Activated T-cell treated with anti-CD3 and anti-CD28 coated beads, Interleukin-2, amount 50 U/mL, for 24 hours (primary cell): ENCODE data around the gene KNOP1.

Experiments
- DNase-seq: peaks from one replicate; pipeline ENCODE4 v3.0.0-alpha.2; 2020
- H3K27ac Mint-ChIP-seq: 2 replicates; pipeline ENCODE4 v1.8.0; 2020; ENCODE audit warnings: mild to moderate bottlenecking, mixed read lengths
- H3K27me3 Mint-ChIP-seq: 2 replicates; pipeline ENCODE4 v1.8.0; 2020; ENCODE audit warnings: mixed read lengths
- H3K36me3 Mint-ChIP-seq: 2 replicates; pipeline ENCODE4 v1.8.0; 2020; ENCODE audit warnings: low read depth, mixed read lengths
- H3K4me1 Mint-ChIP-seq: 2 replicates; pipeline ENCODE4 v1.8.0; 2020; ENCODE audit warnings: low read depth, mixed read lengths
- H3K4me3 Mint-ChIP-seq: 2 replicates; pipeline ENCODE4 v1.8.0; 2020; ENCODE audit warnings: mild to moderate bottlenecking, moderate library complexity, mixed read lengths
- H3K9me3 Mint-ChIP-seq: 2 replicates; pipeline ENCODE4 v1.8.0; 2020; ENCODE audit warnings: mixed read lengths

The KNOP1 gene

DNA sequence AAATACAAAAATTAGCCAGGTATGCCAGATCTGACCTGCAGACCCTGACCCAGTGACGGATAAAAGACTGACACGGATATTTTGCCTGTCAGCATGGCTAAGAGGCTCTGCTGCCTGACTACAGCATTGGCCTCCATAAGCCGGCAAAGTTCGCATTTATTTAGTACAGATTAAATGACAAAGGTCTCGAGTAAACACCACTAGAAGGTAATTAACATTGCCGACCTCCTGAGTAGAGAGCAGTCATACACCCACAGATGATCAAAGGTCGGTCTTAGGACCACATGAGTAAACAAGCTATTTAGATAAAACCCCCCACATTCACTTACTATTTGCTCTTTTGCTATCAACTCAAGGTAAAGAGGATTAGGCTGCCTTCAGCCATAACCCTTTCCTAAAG lies 55.7 kb downstream of the KNOP1 start:
- Mint-ChIP-seq H3K4me1 (peaks cover 8% of the 10 kb centered on the region), H3K9me3 (peaks cover 4% of the 10 kb centered on the region), H3K27ac (no peak overlapping the region), H3K27me3 (no peaks in the 10 kb centered on the region), H3K4me3 (no peak overlapping the region), H3K36me3 (peaks cover 61% of the 10 kb centered on the region)
- no peak for DNase-seq

DNA sequence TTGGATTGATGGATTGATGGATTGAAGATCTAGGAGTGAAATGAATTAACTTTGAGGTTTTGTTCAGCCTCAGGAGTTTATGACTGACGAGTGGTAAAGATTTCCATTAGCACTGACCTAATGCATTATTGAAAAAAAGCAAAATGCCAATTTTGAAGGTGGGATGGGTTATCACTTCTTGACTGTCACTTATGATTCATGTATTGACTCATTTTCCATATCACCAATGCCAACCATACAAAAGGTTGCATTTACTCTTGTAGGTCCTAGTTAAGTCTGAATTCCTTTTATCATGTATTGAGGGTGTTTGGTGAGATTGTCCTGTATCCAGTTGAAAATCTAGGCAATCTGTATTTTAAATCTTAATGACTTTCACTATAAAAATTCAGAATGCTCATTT lies 57.6 kb downstream of the KNOP1 start:
- Mint-ChIP-seq H3K9me3 (peaks cover 4% of the 10 kb centered on the region), H3K27ac (peak overlapping the region; percentile 8), H3K27me3 (no peaks in the 10 kb centered on the region), H3K36me3 (peaks cover 71% of the 10 kb centered on the region), H3K4me1 (peaks cover 8% of the 10 kb centered on the region), H3K4me3 (no peak overlapping the region)
- DNase-seq, result no peak

DNA sequence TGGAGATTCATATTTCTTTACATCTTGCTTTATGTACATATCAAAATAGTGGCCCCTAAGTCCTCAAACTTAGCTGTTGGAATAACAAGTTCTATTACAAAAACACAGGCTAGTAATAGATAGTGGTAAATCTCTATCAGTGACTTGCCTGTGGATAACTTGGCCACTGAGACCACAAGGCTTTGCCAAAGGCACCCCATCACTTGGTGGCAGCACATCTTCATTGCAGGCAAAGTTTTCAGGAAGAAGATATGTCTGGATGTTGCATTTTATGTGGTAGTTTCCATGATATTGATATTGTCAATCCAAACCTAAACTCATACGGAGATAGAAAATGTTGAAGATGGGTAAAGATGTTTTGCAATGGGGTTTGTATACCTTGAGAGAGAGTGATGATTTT lies 58.5 kb downstream of the KNOP1 start:
- DNase-seq, result no peak
- H3K9me3 Mint-ChIP-seq, result no peaks in the 10 kb centered on the region
- peaks cover 71% of the 10 kb centered on the region for H3K36me3 Mint-ChIP-seq
- no peak overlapping the region for H3K4me3 Mint-ChIP-seq
- peaks cover 8% of the 10 kb centered on the region for H3K4me1 Mint-ChIP-seq
- H3K27me3 Mint-ChIP-seq, result no peaks in the 10 kb centered on the region
- no peak overlapping the region for H3K27ac Mint-ChIP-seq

DNA sequence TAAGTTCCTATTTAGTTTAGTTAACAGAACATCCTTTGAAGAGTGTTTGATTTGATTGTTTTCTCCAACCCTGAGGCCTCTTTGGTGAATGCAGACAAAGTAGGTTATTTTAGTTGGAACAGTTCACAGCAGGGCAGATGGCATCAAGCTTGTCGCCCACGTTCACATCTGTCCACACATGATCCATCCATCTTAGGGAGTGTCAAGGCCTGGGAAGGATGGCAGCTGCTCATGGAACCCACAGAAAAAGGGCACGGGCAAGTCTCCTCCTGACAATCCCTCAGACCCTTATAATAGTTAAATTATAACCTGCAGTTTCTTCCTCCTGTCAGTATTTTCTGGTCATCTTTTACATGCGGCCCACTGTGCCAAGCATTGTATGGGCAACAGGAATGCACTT lies 60.2 kb downstream of the KNOP1 start:
- H3K4me3 Mint-ChIP-seq, result no peak overlapping the region
- no peaks in the 10 kb centered on the region for H3K9me3 Mint-ChIP-seq
- H3K27me3 Mint-ChIP-seq, result no peaks in the 10 kb centered on the region
- H3K4me1 Mint-ChIP-seq, result peaks cover 8% of the 10 kb centered on the region
- H3K36me3 Mint-ChIP-seq, result peaks cover 79% of the 10 kb centered on the region
- DNase-seq, result no peak
- H3K27ac Mint-ChIP-seq, result no peak overlapping the region

DNA sequence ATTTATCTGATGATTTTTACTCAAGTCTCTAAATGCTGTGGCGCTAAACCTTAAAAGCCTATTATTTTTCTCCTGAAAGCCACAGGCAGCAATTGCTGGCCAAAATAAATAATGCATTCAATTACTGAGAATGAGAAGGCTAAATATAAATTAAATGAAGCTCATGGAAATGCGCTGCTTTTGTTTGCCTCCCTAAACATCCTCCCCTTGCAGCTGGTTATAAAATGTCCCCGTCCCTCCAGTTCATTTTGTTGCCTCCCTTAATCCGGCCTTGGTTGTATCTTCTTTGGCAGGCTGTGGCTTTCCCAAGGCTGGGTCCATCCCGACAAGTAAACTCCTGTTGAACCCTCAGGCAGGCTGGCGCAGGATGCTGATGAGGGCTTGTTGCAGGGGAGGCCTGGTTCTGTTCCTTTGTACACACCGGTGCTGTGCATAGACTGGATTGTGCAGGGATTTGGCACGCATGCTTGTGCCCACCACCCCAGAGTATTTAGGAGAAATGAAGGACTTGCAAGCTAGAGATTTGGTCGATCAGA lies 62.7 kb downstream of the KNOP1 start:
- H3K4me3 Mint-ChIP-seq, result no peak overlapping the region
- peaks cover 4% of the 10 kb centered on the region for H3K4me1 Mint-ChIP-seq
- peaks cover 81% of the 10 kb centered on the region for H3K36me3 Mint-ChIP-seq
- DNase-seq, result no peak
- no peaks in the 10 kb centered on the region for H3K9me3 Mint-ChIP-seq
- no peaks in the 10 kb centered on the region for H3K27me3 Mint-ChIP-seq
- no peak overlapping the region for H3K27ac Mint-ChIP-seq

DNA sequence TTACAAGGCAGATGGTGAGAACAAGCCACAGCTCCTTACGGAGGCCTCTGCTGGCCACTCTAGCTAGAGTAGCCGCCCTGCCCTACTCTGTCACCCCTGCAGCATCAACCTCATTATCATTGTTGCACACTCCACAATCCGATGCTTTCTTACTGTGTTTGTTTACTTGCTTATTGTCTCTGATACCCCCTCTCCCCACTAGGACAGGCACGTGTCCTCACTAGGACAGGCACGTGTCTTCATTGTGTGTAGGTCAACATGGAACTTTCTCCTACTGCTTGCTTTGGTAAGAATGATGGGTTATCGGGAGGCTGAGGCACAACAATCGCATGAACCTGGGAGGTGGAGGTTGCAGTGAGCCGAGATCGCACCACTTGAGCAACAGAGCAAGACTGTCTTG lies 63.9 kb downstream of the KNOP1 start:
- no peak overlapping the region for H3K27ac Mint-ChIP-seq
- no peak overlapping the region for H3K4me3 Mint-ChIP-seq
- no peak for DNase-seq
- H3K4me1 Mint-ChIP-seq, result no peaks in the 10 kb centered on the region
- H3K27me3 Mint-ChIP-seq, result no peaks in the 10 kb centered on the region
- H3K36me3 Mint-ChIP-seq, result peaks cover 89% of the 10 kb centered on the region
- H3K9me3 Mint-ChIP-seq, result no peaks in the 10 kb centered on the region
